Keratinocyte (primary cell): ENCODE measurements around the gene ADGRV1. TPM values are rescaled to one million over a fixed set of nuclear protein-coding genes. Genes with fewer than 3 reads are reported as not detected.

ENCODE experiments used
- DNase-seq: peaks from one replicate; pipeline ENCODE4 v3.0.0-alpha.2; 2011; ENCODE audit warnings: low read depth, missing footprints, low spot score
- FAIRE-seq: peaks from 2 replicates; lab custom pipeline; 2011; peaks lifted over from hg19 to GRCh38; lab: Jason Lieb, UNC
- H2AFZ ChIP-seq: 2 replicates; pipeline ENCODE4 v1.6.0; 2012; ENCODE audit warnings: low read length, control low read depth, inconsistent platforms; ENCODE audit not compliant: control insufficient read depth
- H3K27ac ChIP-seq: 2 replicates; pipeline ENCODE4 v1.5.1; 2011; ENCODE audit warnings: low read length; ENCODE audit not compliant: control insufficient read depth, insufficient read depth
- H3K27me3 ChIP-seq: 3 replicates; pipeline ENCODE4 v1.6.0; 2011; ENCODE audit warnings: low read length; ENCODE audit not compliant: control insufficient read depth, insufficient read depth; ENCODE audit errors: extremely low read depth
- H3K36me3 ChIP-seq, 2 experiments: 2 replicates in 1 of 2; 3 replicates in 1 of 2; pipeline ENCODE4 v1.5.1; 2011; ENCODE audit warnings: low read length in 2 of 2, mild to moderate bottlenecking in 1 of 2; ENCODE audit not compliant: control insufficient read depth in 2 of 2, insufficient read depth in 2 of 2; ENCODE audit errors: extremely low read depth in 1 of 2
- H3K4me1 ChIP-seq: 3 replicates; pipeline ENCODE4 v1.5.1; 2011; ENCODE audit warnings: low read length; ENCODE audit not compliant: control insufficient read depth, insufficient read depth; ENCODE audit errors: extremely low read depth
- H3K4me2 ChIP-seq: 3 replicates; pipeline ENCODE4 v1.6.0; 2011; ENCODE audit warnings: low read depth, low read length; ENCODE audit not compliant: control insufficient read depth, insufficient read depth; ENCODE audit errors: extremely low read depth
- H3K4me3 ChIP-seq, 3 experiments: fragments of 200-600 bp in 1 of 3; sonication (generic) in 1 of 3; 2 replicates in 2 of 3; 3 replicates in 1 of 3; pipeline ENCODE4 v1.5.1; 2011 to 2016; ENCODE audit warnings: low read length in 3 of 3, mild to moderate bottlenecking in 3 of 3, control low read depth in 2 of 3, inconsistent platforms in 1 of 3, low read depth in 1 of 3, mixed read lengths in 1 of 3, mixed run types in 1 of 3, moderate library complexity in 1 of 3; ENCODE audit not compliant: control insufficient read depth in 2 of 3, insufficient read depth in 2 of 3; ENCODE audit errors: extremely low read depth in 1 of 3
- H3K79me2 ChIP-seq: 2 replicates; pipeline ENCODE4 v1.6.0; 2012; ENCODE audit warnings: low read length; ENCODE audit not compliant: control insufficient read depth, insufficient read depth
- H3K9ac ChIP-seq: 3 replicates; pipeline ENCODE4 v1.6.0; 2011; ENCODE audit warnings: low read length; ENCODE audit not compliant: control insufficient read depth, insufficient read depth; ENCODE audit errors: extremely low read depth
- H3K9me1 ChIP-seq: 3 replicates; pipeline ENCODE4 v1.6.0; 2011; ENCODE audit warnings: low read length; ENCODE audit not compliant: control insufficient read depth, insufficient read depth; ENCODE audit errors: extremely low read depth
- H3K9me3 ChIP-seq: 2 replicates; pipeline ENCODE4 v1.5.1; 2012; ENCODE audit warnings: low read depth, low read length; ENCODE audit not compliant: control insufficient read depth
- H4K20me1 ChIP-seq: 3 replicates; pipeline ENCODE4 v1.6.0; 2011; ENCODE audit warnings: low read length; ENCODE audit not compliant: control insufficient read depth, insufficient read depth; ENCODE audit errors: extremely low read depth
- EZH2 ChIP-seq: IDR thresholded peaks from one replicate; pipeline ENCODE4 v1.6.1; 2012; ENCODE audit warnings: inconsistent platforms, mild to moderate bottlenecking, low read length, moderate library complexity
- dilution Hi-C: fragments of 300-500 bp; cut with MboI; formaldehyde crosslinking; loops from one replicate; pipeline ENCODE4 v1.7.0; 2020; ENCODE audit warnings: low sequenced_read_pairs; ENCODE audit not compliant: extremely low pct_ligation_motif_present
- polyA plus RNA-seq, 5 experiments: library from polyadenylated mRNA; depleted of rRNA in 3 of 5; stranded (reverse) in 3 of 5; stranded (forward) in 1 of 5; unstranded in 1 of 5; fragments of >200 nt; gene quantifications; 1 replicate in 1 of 5; 2 replicates in 3 of 5; 3 replicates in 1 of 5; pipeline versions ENCODE4 v1.2.1 to v1.2.3, GENCODE V29; 2011 to 2012; ENCODE audit warnings: missing spikeins in 2 of 5, low read depth in 1 of 5, low replicate concordance in 1 of 5
- TF ChIP-seq, protein P1 (sequence below), 3 experiments: IDR thresholded peaks in 1 of 3; conservative IDR thresholded peaks in 1 of 3; optimal IDR thresholded peaks in 1 of 3; 2 replicates in 2 of 3; 3 replicates in 1 of 3; pipeline versions ENCODE3 to v1.5.1; 2011; ENCODE audit warnings: low read length in 3 of 3, mild to moderate bottlenecking in 3 of 3, moderate library complexity in 2 of 3, control low read depth in 1 of 3, inconsistent platforms in 1 of 3; ENCODE audit not compliant: insufficient read depth in 2 of 3; ENCODE audit errors: extremely low read depth in 1 of 3

The ADGRV1 gene
- polyA plus RNA-seq, 1 donor (not counting 4 experiments of a cell fraction or from before 2014, with no cell fraction given), result 0.05 TPM

DNA sequence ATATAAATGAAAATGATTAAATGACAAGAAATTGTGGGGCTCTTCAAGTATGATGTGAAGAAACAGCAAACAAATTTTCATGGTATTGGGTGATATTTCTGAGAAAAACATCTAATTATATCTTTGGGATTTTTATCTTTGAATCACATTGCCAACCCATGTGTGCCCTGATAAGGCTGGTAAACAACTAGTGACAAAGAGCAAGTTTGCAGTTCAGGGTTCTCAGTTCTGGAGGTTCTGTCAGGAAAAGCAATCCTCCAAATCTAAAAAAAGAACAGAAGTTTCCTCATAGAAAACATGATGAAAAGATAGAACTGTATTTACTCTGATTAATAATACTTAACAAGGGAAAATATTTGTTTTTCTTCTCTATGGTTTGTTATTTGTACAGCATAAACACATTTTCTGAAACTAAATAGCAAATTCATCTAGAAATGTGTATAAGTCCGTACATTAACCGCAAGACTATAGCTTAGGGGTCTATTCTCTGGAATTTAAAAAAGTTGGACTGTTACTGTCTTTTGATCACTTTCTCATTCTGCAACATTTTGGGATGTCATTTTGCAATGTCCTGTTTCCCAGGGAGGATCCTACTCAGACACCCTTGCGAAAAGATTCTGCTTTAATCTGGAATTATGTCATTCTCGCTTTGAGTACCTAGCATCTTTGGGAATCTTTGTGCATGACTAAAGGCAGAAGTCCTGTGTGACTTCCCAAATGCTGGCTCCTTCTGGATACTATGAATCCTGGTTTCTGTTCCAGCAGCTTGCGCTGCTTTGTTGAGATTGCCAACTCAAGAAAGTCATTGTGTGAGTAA lies 308.5 kb downstream of the ADGRV1 start:
- H3K27ac ChIP-seq, result no peak overlapping the region
- no peaks in the 10 kb centered on the region for H3K27me3 ChIP-seq
- H3K9me1 ChIP-seq, result no peaks in the 10 kb centered on the region
- dilution Hi-C loops, result no loop called here
- FAIRE-seq (peak; percentile 41), DNase-seq (no peak)
- H3K4me3 ChIP-seq, result no peak overlapping the region
- H3K4me1 ChIP-seq, result no peaks in the 10 kb centered on the region
- no peak overlapping the region for H3K4me2 ChIP-seq
- H4K20me1 ChIP-seq, result no peaks in the 10 kb centered on the region
- no peaks in the 10 kb centered on the region for H3K36me3 ChIP-seq
- no peak overlapping the region for H3K9ac ChIP-seq
- TF ChIP-seq, protein P1, sequence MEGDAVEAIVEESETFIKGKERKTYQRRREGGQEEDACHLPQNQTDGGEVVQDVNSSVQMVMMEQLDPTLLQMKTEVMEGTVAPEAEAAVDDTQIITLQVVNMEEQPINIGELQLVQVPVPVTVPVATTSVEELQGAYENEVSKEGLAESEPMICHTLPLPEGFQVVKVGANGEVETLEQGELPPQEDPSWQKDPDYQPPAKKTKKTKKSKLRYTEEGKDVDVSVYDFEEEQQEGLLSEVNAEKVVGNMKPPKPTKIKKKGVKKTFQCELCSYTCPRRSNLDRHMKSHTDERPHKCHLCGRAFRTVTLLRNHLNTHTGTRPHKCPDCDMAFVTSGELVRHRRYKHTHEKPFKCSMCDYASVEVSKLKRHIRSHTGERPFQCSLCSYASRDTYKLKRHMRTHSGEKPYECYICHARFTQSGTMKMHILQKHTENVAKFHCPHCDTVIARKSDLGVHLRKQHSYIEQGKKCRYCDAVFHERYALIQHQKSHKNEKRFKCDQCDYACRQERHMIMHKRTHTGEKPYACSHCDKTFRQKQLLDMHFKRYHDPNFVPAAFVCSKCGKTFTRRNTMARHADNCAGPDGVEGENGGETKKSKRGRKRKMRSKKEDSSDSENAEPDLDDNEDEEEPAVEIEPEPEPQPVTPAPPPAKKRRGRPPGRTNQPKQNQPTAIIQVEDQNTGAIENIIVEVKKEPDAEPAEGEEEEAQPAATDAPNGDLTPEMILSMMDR (optimal IDR thresholded peaks at IDR 0.05 in 1 of 3, IDR thresholded peaks at IDR 0.05 in 1 of 3, conservative IDR thresholded peaks at IDR 0.05 in 1 of 3; ENCODE audit: extremely low read depth in 1 of 3, insufficient read depth in 2 of 3, low read length in 3 of 3), result no peak
- TF ChIP-seq EZH2, result no peak
- no peaks in the 10 kb centered on the region for H3K79me2 ChIP-seq
- H2AFZ ChIP-seq, result no peak overlapping the region
- H3K9me3 ChIP-seq, result no peaks in the 10 kb centered on the region

DNA sequence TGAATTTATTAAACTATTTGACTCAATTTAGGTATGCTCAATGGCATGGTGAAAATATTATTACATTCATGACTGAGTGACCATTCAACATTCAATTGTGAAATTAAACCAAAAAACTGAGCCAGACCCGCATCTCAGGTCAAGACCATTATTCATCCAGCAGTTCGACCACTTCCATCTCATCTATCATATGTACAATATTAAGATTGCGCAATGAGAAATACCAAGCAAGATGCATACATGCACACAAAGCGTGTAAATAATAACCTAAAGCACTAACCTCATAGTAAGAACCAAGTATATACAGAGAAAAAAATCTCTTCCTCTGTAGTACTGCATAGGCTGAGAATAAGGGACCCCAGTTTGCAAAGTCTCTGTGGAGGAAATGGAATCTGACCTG lies 310.2 kb downstream of the ADGRV1 start:
- Histone ChIP-seq H3K27me3 (no peaks in the 10 kb centered on the region), H3K36me3 (no peaks in the 10 kb centered on the region), H3K4me2 (no peak overlapping the region), H3K27ac (no peak overlapping the region), H3K79me2 (no peaks in the 10 kb centered on the region), H3K4me3 (no peak overlapping the region), H2AFZ (no peak overlapping the region), H3K4me1 (no peaks in the 10 kb centered on the region), H4K20me1 (no peaks in the 10 kb centered on the region), H3K9me3 (no peaks in the 10 kb centered on the region), H3K9ac (no peak overlapping the region), H3K9me1 (no peaks in the 10 kb centered on the region)
- FAIRE-seq (no peak), DNase-seq (no peak)
- dilution Hi-C loops, result no loop called here
- TF ChIP-seq, protein P1 (optimal IDR thresholded peaks at IDR 0.05 in 1 of 3, IDR thresholded peaks at IDR 0.05 in 1 of 3, conservative IDR thresholded peaks at IDR 0.05 in 1 of 3; ENCODE audit: extremely low read depth in 1 of 3, insufficient read depth in 2 of 3, low read length in 3 of 3), result no peak
- TF ChIP-seq EZH2, result no peak
